Fibroblast of lung (primary cell): ENCODE measurements around the gene SLC27A4.

Experiments
- EZH2 ChIP-seq: IDR thresholded peaks from 2 replicates; pipeline ENCODE4 v1.5.1; 2012; ENCODE audit warnings: low read length, control low read depth, mild to moderate bottlenecking; ENCODE audit errors: missing control alignments
- TF ChIP-seq, protein P1 (sequence below), 2 donors: IDR thresholded peaks in 1 of 2; conservative IDR thresholded peaks in 1 of 2; 1 replicate in 1 of 2; 2 replicates in 1 of 2; pipeline ENCODE4 v1.5.1; 2011 to 2012; ENCODE audit warnings: low read length in 2 of 2, control low read depth in 1 of 2, inconsistent platforms in 1 of 2, low read depth in 1 of 2, mild to moderate bottlenecking in 1 of 2

DNA sequence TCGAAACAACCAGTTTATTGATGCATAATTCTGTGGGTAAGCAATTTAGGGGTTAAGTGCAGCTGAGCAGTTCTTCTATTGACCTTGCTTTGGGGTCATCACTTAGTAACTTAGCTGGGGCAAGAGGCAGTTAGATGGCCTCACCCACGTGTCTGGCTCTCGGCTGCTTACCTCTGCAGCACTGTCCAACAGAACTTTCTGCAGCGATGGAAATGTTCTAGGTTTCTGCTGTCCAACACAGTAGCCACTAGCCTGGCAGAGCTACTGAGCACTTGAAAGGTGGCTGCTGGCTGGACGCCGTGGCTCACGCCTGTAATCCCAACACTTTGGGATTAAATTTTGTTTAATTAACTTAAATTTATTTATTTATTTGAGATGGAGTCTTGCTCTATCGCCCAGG, 17.8 kb downstream of the SLC27A4 start:
- TF ChIP-seq, protein P1, sequence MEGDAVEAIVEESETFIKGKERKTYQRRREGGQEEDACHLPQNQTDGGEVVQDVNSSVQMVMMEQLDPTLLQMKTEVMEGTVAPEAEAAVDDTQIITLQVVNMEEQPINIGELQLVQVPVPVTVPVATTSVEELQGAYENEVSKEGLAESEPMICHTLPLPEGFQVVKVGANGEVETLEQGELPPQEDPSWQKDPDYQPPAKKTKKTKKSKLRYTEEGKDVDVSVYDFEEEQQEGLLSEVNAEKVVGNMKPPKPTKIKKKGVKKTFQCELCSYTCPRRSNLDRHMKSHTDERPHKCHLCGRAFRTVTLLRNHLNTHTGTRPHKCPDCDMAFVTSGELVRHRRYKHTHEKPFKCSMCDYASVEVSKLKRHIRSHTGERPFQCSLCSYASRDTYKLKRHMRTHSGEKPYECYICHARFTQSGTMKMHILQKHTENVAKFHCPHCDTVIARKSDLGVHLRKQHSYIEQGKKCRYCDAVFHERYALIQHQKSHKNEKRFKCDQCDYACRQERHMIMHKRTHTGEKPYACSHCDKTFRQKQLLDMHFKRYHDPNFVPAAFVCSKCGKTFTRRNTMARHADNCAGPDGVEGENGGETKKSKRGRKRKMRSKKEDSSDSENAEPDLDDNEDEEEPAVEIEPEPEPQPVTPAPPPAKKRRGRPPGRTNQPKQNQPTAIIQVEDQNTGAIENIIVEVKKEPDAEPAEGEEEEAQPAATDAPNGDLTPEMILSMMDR (conservative IDR thresholded peaks at IDR 0.05 in 1 of 2, IDR thresholded peaks at IDR 0.05 in 1 of 2; ENCODE audit: low read depth in 1 of 2, low read length in 2 of 2): no peak
- TF ChIP-seq EZH2: no peak
